Cardiac septum (tissue), 1 donor: Measurements from ENCODE around the gene MRGPRX2. TPM values are rescaled to one million over a fixed set of nuclear protein-coding genes. Genes with fewer than 3 reads are reported as not detected.

Source experiments
- DNase-seq: peaks from one replicate; pipeline ENCODE4 v3.0.0-alpha.2; 2020; ENCODE audit warnings: low spot score
- intact Hi-C: fragments of 100-400 bp; cut with DNase I; formaldehyde crosslinking; loops from one replicate; pipeline ENCODE4 v1.14.0; 2022
- total RNA-seq: library from RNA; stranded (reverse); fragmentation: NEBNext Ultra II Directional; extraction: Animal tissue kit (Norgen Biotek cat#: 25700); gene quantifications from one replicate; pipeline ENCODE4 v1.2.1, GENCODE V29; 2021
- donor health status: DM: no; HTN: no; CAD: no.

The MRGPRX2 gene
- total RNA-seq, 1 donor from 2014 or later: not detected

- intact Hi-C loops: no loop called here
- DNase-seq: no peak
These were observed 39.7 kb downstream of the MRGPRX2 start for GRCh38 chr11:19020831-19021230.

- intact Hi-C loops: no loop called here
- DNase-seq: no peak
These were observed 41.6 kb downstream of the MRGPRX2 start for GRCh38 chr11:19018901-19019300.

GRCh38 chr11:19013181-19013857 is 47.2 kb downstream of the MRGPRX2 start:
- intact Hi-C loops: no loop called here
- DNase-seq: no peak

- DNase-seq: no peak
- intact Hi-C loops: no loop called here
These were observed 47.9 kb downstream of the MRGPRX2 start for GRCh38 chr11:19012636-19013035.

Other genes starting within 250 kb of the MRGPRX2 start
- gene MRGPRX1, start 121.3 kb downstream of the MRGPRX2 start, total RNA-seq: not detected
- gene ZDHHC13, start 56.5 kb upstream of the MRGPRX2 start, total RNA-seq: 7.8 TPM
- gene CSRP3, start 141.3 kb upstream of the MRGPRX2 start, total RNA-seq: 2,895 TPM
- 4.5 TPM for gene E2F8, start 180.2 kb upstream of the MRGPRX2 start, total RNA-seq